OCI-LY7 (cell line): ENCODE data around the gene PRSS2. TPM values are rescaled to one million over a fixed set of nuclear protein-coding genes. Genes with fewer than 3 reads are reported as not detected.
"Not testable (repeated sequence)": the region's sequence is repeated elsewhere in the genome, so short reads cannot be mapped to it uniquely, and the experiment has no call there.

Source experiments
- BruUV-seq: library from RNA; stranded (reverse); fragments of 400-500 nt; replicated peaks from 2 replicates; lab custom pipeline; 2021; lab: Mats Ljungman, UMichigan
- CTCF ChIA-PET: fragments of 300-600 bp; sonication (Branson Sonifier 250); formaldehyde crosslinking; loops from one replicate; lab custom pipeline; 2022; ENCODE audit warnings: antibody characterized with exemption; ENCODE audit not compliant: unreplicated experiment; lab: Charles Lee
- POLR2A ChIA-PET: fragments of 300-600 bp; sonication (Branson Sonifier 250); formaldehyde crosslinking; loops from one replicate; lab custom pipeline; 2022; ENCODE audit warnings: antibody characterized with exemption; lab: Charles Lee
- DNase-seq: peaks from one replicate; pipeline ENCODE4 v3.0.0-alpha.2; 2015; ENCODE audit warnings: low spot score
- H2AFZ ChIP-seq: fragments of 200-600 bp; sonication (generic), shearing (Covaris generic); 2 replicates; pipeline ENCODE4 v1.6.1; 2014; ENCODE audit warnings: mild to moderate bottlenecking, antibody characterized with exemption, low read length, moderate library complexity
- H3K27ac ChIP-seq: fragments of 200-600 bp; sonication (generic); 2 replicates; pipeline ENCODE4 v1.5.1; 2014; ENCODE audit warnings: mixed run types, low read depth, mild to moderate bottlenecking, moderate library complexity, low read length, inconsistent platforms; ENCODE audit not compliant: poor library complexity, severe bottlenecking
- H3K36me3 ChIP-seq: fragments of 200-600 bp; sonication (generic); 2 replicates; pipeline ENCODE4 v1.6.1; 2014; ENCODE audit warnings: mild to moderate bottlenecking, antibody characterized with exemption, low read length, moderate library complexity, mixed read lengths; ENCODE audit not compliant: insufficient read depth
- H3K4me1 ChIP-seq: fragments of 200-600 bp; sonication (generic); 2 replicates; pipeline ENCODE4 v1.5.1; 2014; ENCODE audit warnings: mild to moderate bottlenecking, low read length; ENCODE audit not compliant: insufficient read depth, poor library complexity, severe bottlenecking
- H3K4me2 ChIP-seq: fragments of 200-600 bp; sonication (generic); 2 replicates; pipeline ENCODE4 v1.6.1; 2014; ENCODE audit warnings: mild to moderate bottlenecking, low read length
- H3K4me3 ChIP-seq: fragments of 200-600 bp; sonication (generic); 2 replicates; pipeline ENCODE4 v1.5.1; 2014; ENCODE audit warnings: mild to moderate bottlenecking, low read depth, low read length; ENCODE audit not compliant: poor library complexity, severe bottlenecking
- H3K79me2 ChIP-seq: fragments of 200-600 bp; sonication (generic); 2 replicates; pipeline ENCODE4 v1.6.1; 2016; ENCODE audit warnings: low read depth, mild to moderate bottlenecking, low read length, moderate library complexity, mixed read lengths; ENCODE audit not compliant: insufficient read depth
- H3K9me2 ChIP-seq: fragments of 200-600 bp; sonication (generic); 2 replicates; pipeline ENCODE4 v1.6.1; 2016; ENCODE audit warnings: mild to moderate bottlenecking, low read length, mixed read lengths; ENCODE audit not compliant: insufficient read depth
- H3K9me3 ChIP-seq: fragments of 200-600 bp; sonication (generic); 2 replicates; pipeline ENCODE4 v1.6.1; 2014; ENCODE audit warnings: mild to moderate bottlenecking, mixed run types, low read length, mixed read lengths
- H4K20me1 ChIP-seq: fragments of 200-600 bp; sonication (generic); 2 replicates; pipeline ENCODE4 v1.6.1; 2014; ENCODE audit warnings: mild to moderate bottlenecking, antibody characterized with exemption, low read length, moderate library complexity, mixed read lengths; ENCODE audit not compliant: insufficient read depth
- CTCF ChIP-seq: fragments of 200-600 bp; sonication (generic); conservative IDR thresholded peaks from 2 replicates; pipeline ENCODE4 v1.5.1; 2014; ENCODE audit warnings: mild to moderate bottlenecking, antibody characterized with exemption, low read length, moderate library complexity, mixed read lengths
- EZH2phosphoT487 ChIP-seq: fragments of 200-600 bp; sonication (generic); IDR thresholded peaks from 2 replicates; pipeline ENCODE4 v1.6.1; 2018; ENCODE audit warnings: low read depth, borderline replicate concordance, mild to moderate bottlenecking, mixed run types, antibody characterized with exemption, low read length, moderate library complexity, mixed read lengths
- intact Hi-C: fragments of 100-400 bp; cut with micrococcal nuclease; formaldehyde crosslinking; loops from one replicate; pipeline ENCODE4 v1.10.0; 2022; ENCODE audit not compliant: unreplicated experiment
- total RNA-seq, 2 experiments: library from RNA; depleted of rRNA in 1 of 2; stranded (reverse); fragments of >200 nt in 1 of 2; shearing (Covaris generic) in 1 of 2; gene quantifications; 2 replicates each; pipeline ENCODE4 v1.2.3, GENCODE V29; 2014 to 2022

PRSS2 gene
- total RNA-seq, 2 experiments from 2014 or later = 0.60 to 1.1 TPM

GRCh38 chr7:142745745-142746144 is 25.0 kb upstream of the PRSS2 start:
- no TSS peak for BruUV-seq

GRCh38 chr7:142746264-142746663 is 24.5 kb upstream of the PRSS2 start:
- H3K4me2 ChIP-seq = no peak overlapping the region
- CTCF ChIA-PET = no interaction called here
- TF ChIP-seq CTCF (no peak), EZH2phosphoT487 (no peak)

More at GRCh38 chr7:142745745-142746144, 25.0 kb upstream of the PRSS2 start:
- no peaks in the 10 kb centered on the region for H3K9me3 ChIP-seq
- H3K36me3 ChIP-seq = no peaks in the 10 kb centered on the region
- no peak overlapping the region for H3K4me2 ChIP-seq
- no peak overlapping the region for H3K27ac ChIP-seq
- H3K4me3 ChIP-seq = no peak overlapping the region
- H3K79me2 ChIP-seq = no peaks in the 10 kb centered on the region
- ChIA-PET CTCF (no interaction called here), POLR2A (interaction anchor here (1.3 kb wide), 1 partner anchor 10 kb away, joined by 6 read pairs; no protein-coding TSS in a partner anchor)
- no peaks in the 10 kb centered on the region for H4K20me1 ChIP-seq
- peaks cover 7% of the 10 kb centered on the region for H3K4me1 ChIP-seq
- intact Hi-C loops = no loop called here
- TF ChIP-seq CTCF = no peak
- TF ChIP-seq EZH2phosphoT487 = no peak
- H3K9me2 ChIP-seq = no peaks in the 10 kb centered on the region
- no peak for DNase-seq
- no peak overlapping the region for H2AFZ ChIP-seq

GRCh38 chr7:142748410-142748809 is 22.4 kb upstream of the PRSS2 start:
- intact Hi-C loops, H3K9me3 ChIP-seq, H3K27ac ChIP-seq, H3K4me2 ChIP-seq, H3K36me3 ChIP-seq, BruUV-seq, H3K4me1 ChIP-seq, POLR2A ChIA-PET, H3K4me3 ChIP-seq, H4K20me1 ChIP-seq, H3K79me2 ChIP-seq, CTCF ChIA-PET, H3K9me2 ChIP-seq, DNase-seq, H2AFZ ChIP-seq: not testable (repeated sequence)

More at GRCh38 chr7:142746264-142746663, 24.5 kb upstream of the PRSS2 start:
- Histone ChIP-seq H3K36me3 (no peaks in the 10 kb centered on the region), H3K4me3 (no peak overlapping the region), H3K79me2 (no peaks in the 10 kb centered on the region), H3K9me3 (no peaks in the 10 kb centered on the region), H3K9me2 (no peaks in the 10 kb centered on the region), H3K4me1 (peaks cover 2% of the 10 kb centered on the region), H4K20me1 (no peaks in the 10 kb centered on the region), H3K27ac (no peak overlapping the region), H2AFZ (no peak overlapping the region)
- no peak for DNase-seq
- intact Hi-C loops = no loop called here
- no TSS peak for BruUV-seq
- POLR2A ChIA-PET = interaction anchor here (1.3 kb wide), 1 partner anchor 11 kb away, joined by 6 read pairs; no protein-coding TSS in a partner anchor
